Adrenal gland (tissue), 5 donors: ENCODE results near the gene THAP9.

Experiments
- POLR2A ChIP-seq, 2 donors: fragments of 450-650 bp; IDR thresholded peaks; one replicate each; pipeline ENCODE4 v1.6.1; 2017; ENCODE audit warnings: antibody characterized with exemption in 2 of 2, mild to moderate bottlenecking in 2 of 2, moderate library complexity in 1 of 2
- TF ChIP-seq, protein P1 (sequence below), 6 experiments: fragments of 450-650 bp in 4 of 6; fragments of 200-600 bp in 2 of 6; sonication (generic) in 1 of 6; IDR thresholded peaks; 1 replicate in 5 of 6; 2 replicates in 1 of 6; pipeline versions ENCODE4 v1.5.1 to v1.8.0; 2016 to 2021; ENCODE audit warnings: antibody characterized with exemption in 6 of 6, mild to moderate bottlenecking in 2 of 6, moderate library complexity in 1 of 6
- donor health status: DM: no; HTN: no; CAD: no.

DNA sequence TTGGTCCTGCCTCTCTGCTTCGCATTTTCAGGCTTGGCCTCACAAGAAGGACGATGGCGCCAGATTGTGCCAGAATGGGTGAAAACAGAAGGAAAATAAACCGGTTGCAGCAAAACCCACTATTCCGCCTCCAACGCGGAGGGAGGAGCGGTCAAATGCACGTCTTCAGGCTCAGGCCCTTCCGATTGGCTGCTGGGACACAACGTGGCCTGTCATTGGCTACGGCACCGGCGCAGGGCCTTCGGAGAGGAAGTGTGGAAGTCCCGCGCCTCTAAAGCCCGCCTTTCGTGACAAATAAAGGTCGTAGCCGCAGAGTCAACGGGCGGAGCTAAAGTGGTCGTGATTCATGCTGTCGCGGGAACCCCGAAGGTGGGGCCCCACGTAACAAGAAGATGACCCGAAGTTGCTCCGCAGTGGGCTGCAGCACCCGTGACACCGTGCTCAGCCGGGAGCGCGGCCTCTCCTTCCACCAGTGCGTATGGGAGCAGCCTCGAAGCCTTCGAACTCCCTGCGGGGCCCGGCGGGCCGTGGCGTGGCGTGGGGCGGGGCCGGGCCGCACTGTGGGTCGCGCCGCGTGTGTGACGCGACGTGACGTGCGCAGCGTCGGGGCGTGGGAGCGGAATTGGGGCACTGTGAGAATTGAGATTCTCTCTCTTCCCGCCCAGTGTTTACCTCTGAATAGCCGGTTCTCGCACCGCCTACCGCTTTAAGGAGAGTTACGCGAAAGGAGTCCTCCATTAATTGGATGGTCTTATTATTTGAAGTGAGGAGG lies at the start of gene THAP9:
- TF ChIP-seq POLR2A (IDR thresholded peaks at IDR 0.05), result peak; percentile 74 to 91
- TF ChIP-seq, protein P1, sequence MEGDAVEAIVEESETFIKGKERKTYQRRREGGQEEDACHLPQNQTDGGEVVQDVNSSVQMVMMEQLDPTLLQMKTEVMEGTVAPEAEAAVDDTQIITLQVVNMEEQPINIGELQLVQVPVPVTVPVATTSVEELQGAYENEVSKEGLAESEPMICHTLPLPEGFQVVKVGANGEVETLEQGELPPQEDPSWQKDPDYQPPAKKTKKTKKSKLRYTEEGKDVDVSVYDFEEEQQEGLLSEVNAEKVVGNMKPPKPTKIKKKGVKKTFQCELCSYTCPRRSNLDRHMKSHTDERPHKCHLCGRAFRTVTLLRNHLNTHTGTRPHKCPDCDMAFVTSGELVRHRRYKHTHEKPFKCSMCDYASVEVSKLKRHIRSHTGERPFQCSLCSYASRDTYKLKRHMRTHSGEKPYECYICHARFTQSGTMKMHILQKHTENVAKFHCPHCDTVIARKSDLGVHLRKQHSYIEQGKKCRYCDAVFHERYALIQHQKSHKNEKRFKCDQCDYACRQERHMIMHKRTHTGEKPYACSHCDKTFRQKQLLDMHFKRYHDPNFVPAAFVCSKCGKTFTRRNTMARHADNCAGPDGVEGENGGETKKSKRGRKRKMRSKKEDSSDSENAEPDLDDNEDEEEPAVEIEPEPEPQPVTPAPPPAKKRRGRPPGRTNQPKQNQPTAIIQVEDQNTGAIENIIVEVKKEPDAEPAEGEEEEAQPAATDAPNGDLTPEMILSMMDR (IDR thresholded peaks at IDR 0.05), result peak in 2 of 6 experiments; percentile 3 to 9
